Measurements from ENCODE around the gene KRTAP10-12.
"Not testable (repeated sequence)": the region's sequence is repeated elsewhere in the genome, so short reads cannot be mapped to it uniquely, and the experiment has no call there.

Gene KRTAP10-12

GRCh38 chr21:44697172-44697810 is at the start of gene KRTAP10-12:
KRTAP10-12 (plus strand) TSS chr21:44697172; CDS start chr21:44697202, 30 bp downstream.
- not testable (repeated sequence) for DNase-seq

GRCh38 chr21:44647222-44647552 is 49.8 kb upstream of the KRTAP10-12 start:
- no peak for DNase-seq

GRCh38 chr21:44648557-44649311 is 48.2 kb upstream of the KRTAP10-12 start:
- no peak for DNase-seq

- DNase-seq, result no peak
Measured at GRCh38 chr21:44649521-44650100, 47.4 kb upstream of the KRTAP10-12 start.

GRCh38 chr21:44650265-44650972 is 46.6 kb upstream of the KRTAP10-12 start:
- no peak for DNase-seq

- no peak for DNase-seq
Measured at GRCh38 chr21:44650973-44651675, 45.8 kb upstream of the KRTAP10-12 start.

- no peak for DNase-seq
Measured at GRCh38 chr21:44653123-44653522, 43.8 kb upstream of the KRTAP10-12 start.

GRCh38 chr21:44653656-44654575 is 43.1 kb upstream of the KRTAP10-12 start:
- DNase-seq, result peak; percentile 67

GRCh38 chr21:44654576-44655175 is 42.3 kb upstream of the KRTAP10-12 start, which contains the start of gene KRTAP12-4:
KRTAP12-4 (minus strand) TSS chr21:44654659; CDS start chr21:44654614, 45 bp downstream.
- no peak for DNase-seq

GRCh38 chr21:44656868-44657267 is 40.1 kb upstream of the KRTAP10-12 start:
- no peak for DNase-seq

- peak; percentile 49 for DNase-seq
Measured at GRCh38 chr21:44657635-44658540, 39.1 kb upstream of the KRTAP10-12 start, which contains the start of gene KRTAP12-3. KRTAP12-3 (plus strand) TSS chr21:44657932; CDS start chr21:44657980, 48 bp downstream.

GRCh38 chr21:44658541-44658910 is 38.4 kb upstream of the KRTAP10-12 start:
- DNase-seq, result no peak

- no peak for DNase-seq
Measured at GRCh38 chr21:44658913-44659595, 37.9 kb upstream of the KRTAP10-12 start.

- not testable (repeated sequence) for DNase-seq
Measured at GRCh38 chr21:44661567-44661966, 35.4 kb upstream of the KRTAP10-12 start.

GRCh38 chr21:44664691-44665090 is 32.3 kb upstream of the KRTAP10-12 start:
- DNase-seq, result no peak

GRCh38 chr21:44666401-44667320 is 30.3 kb upstream of the KRTAP10-12 start, which contains the start of gene KRTAP12-2:
KRTAP12-2 (minus strand) TSS chr21:44666927; CDS start chr21:44666886, 41 bp downstream.
- DNase-seq, result no peak

GRCh38 chr21:44667612-44668011 is 29.4 kb upstream of the KRTAP10-12 start:
- DNase-seq, result no peak

Measured in activated gamma-delta T cell treated with Interleukin-2 at 50 U/mL for 16 hours (primary cell).